HepG2 (cell line): ENCODE data around the gene ARMH1. TPM values are rescaled to one million over a fixed set of nuclear protein-coding genes. Genes with fewer than 3 reads are reported as not detected.

Experiments
- MAZ ChIP-seq, 2 experiments: sonication (generic) in 1 of 2; formaldehyde crosslinking in 1 of 2; IDR thresholded peaks; 2 replicates each; pipeline versions ENCODE4 v1.5.0 to v1.6.1; 2012 to 2020; ENCODE audit warnings: low read depth in 2 of 2, mild to moderate bottlenecking in 2 of 2, borderline replicate concordance in 1 of 2, improper control_type of control experiment in 1 of 2, low read length in 1 of 2, missing genetic modification reagents in 1 of 2, moderate library complexity in 1 of 2
- NR2F6 ChIP-seq, 2 experiments: IDR thresholded peaks; 2 replicates each; pipeline ENCODE4 v1.6.1; 2016; ENCODE audit warnings: antibody characterized with exemption in 1 of 2, mild to moderate bottlenecking in 1 of 2
- TEAD2 ChIP-seq: sonication (generic); formaldehyde crosslinking; IDR thresholded peaks from 2 replicates; pipeline ENCODE4 v1.9.0; 2021; ENCODE audit warnings: missing genetic modification reagents
- ZFYVE20 ChIP-seq: sonication (generic); formaldehyde crosslinking; IDR thresholded peaks from 2 replicates; pipeline ENCODE4 v1.8.0; 2023; ENCODE audit warnings: low read depth, mild to moderate bottlenecking, moderate library complexity, missing genetic modification reagents, borderline replicate concordance
- ZNF292 ChIP-seq: sonication (generic); formaldehyde crosslinking; IDR thresholded peaks from 2 replicates; pipeline ENCODE4 v1.8.1; 2022; ENCODE audit warnings: mild to moderate bottlenecking, low read depth, missing genetic modification reagents, borderline replicate concordance
- ZNF510 ChIP-seq: sonication (generic); formaldehyde crosslinking; IDR thresholded peaks from 2 replicates; pipeline ENCODE4 v1.4.0; 2020; ENCODE audit warnings: low read depth, mild to moderate bottlenecking, missing genetic modification reagents
- polyA plus RNA-seq, 8 experiments: library from polyadenylated mRNA; depleted of rRNA in 3 of 8; stranded (reverse) in 7 of 8; unstranded in 1 of 8; fragments of >200 nt; fragmentation: Illumina TruSeq in 4 of 8; extraction: Trizol in 4 of 8; gene quantifications; 2 replicates each; pipeline versions ENCODE4 v1.2.1 to v1.2.3, GENCODE V29; 2011 to 2016; ENCODE audit warnings: low read depth in 4 of 8, missing spikeins in 1 of 8, mixed read lengths in 1 of 8; ENCODE audit not compliant: insufficient read depth in 1 of 8
- total RNA-seq, 5 experiments: library from RNA; depleted of rRNA; stranded (reverse); fragments of >200 nt; fragmentation: Illumina TruSeq; extraction: Trizol; gene quantifications; 2 replicates each; pipeline ENCODE4 v1.2.3, GENCODE V29; 2016; ENCODE audit warnings: low read depth in 1 of 5
- TF ChIP-seq, protein P1 (sequence below): sonication (generic); formaldehyde crosslinking; IDR thresholded peaks from 2 replicates; pipeline ENCODE4 v1.5.0; 2020; ENCODE audit warnings: mild to moderate bottlenecking, missing genetic modification reagents, borderline replicate concordance
- TF ChIP-seq, protein P2 (sequence below): sonication (generic); formaldehyde crosslinking; IDR thresholded peaks from 2 replicates; pipeline ENCODE4 v1.4.0; 2020; ENCODE audit warnings: missing genetic modification reagents
- TF ChIP-seq, protein P3 (sequence below): sonication (generic); formaldehyde crosslinking; IDR thresholded peaks from 2 replicates; pipeline ENCODE4 v1.5.0; 2020; ENCODE audit warnings: mild to moderate bottlenecking, missing genetic modification reagents, borderline replicate concordance
- TF ChIP-seq, protein P4 (sequence below): sonication (generic); formaldehyde crosslinking; IDR thresholded peaks from 2 replicates; pipeline ENCODE4 v1.9.0; 2022; ENCODE audit warnings: missing genetic modification reagents, mild to moderate bottlenecking, borderline replicate concordance
- TF ChIP-seq, protein P5 (sequence below): sonication (generic); formaldehyde crosslinking; IDR thresholded peaks from 2 replicates; pipeline ENCODE4 v1.8.1; 2023; ENCODE audit warnings: mild to moderate bottlenecking, missing genetic modification reagents

The ARMH1 gene
- total and polyA plus RNA-seq, 2 of the 13 experiments (the other 11 are each of a cell fraction or from before 2014, with no cell fraction given): 0.69 TPM; not detected in 1

DNA sequence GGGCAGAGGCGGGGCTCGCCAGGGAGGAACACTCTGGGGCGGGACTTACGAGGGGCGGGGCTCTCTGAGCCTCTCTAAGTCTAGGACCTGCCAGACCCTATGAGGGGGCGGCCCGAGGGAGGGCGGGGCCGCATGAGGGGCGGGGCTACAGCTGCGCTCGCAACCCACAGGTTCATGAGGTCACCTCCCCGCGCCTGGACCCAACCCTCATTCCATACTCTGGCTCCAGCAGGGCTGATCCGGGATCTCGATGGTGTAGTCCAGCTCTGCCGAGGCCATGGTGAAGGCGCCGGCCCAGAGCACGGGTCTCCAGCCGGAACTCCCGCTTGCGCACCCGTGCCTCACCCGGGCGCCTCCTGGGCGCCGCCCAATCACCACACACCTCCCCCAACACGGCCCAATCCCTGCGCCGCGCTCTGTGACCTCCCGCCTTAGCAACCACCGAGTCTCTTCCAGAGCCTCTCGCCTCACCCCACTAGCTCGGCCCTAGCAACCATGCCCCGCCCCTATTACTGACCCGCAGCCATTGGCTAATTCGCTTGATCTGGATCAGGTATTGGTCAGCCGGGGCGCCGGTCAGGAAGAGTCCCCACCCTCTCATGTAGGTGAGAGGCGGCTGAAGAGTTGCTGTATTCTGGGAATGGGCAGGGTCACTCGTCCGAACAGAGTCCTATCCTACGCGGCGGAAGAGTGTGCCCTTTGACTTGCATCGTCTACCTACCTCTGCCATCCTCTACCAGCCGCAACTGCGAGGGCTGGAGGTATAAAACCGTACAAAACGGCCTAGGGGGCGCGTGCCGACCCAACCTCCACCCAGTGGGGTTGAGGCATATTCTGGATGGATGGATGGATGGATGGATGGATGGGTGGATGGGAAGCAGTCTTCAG lies at the start of gene ARMH1, which contains the start of gene TMEM53 (continued):
- TF ChIP-seq ZNF292 (CRISPR knock-in tag) (0 out of 2 replicates have a peak, but pooled peaks have one; percentile 17), ZFYVE20 (CRISPR knock-in tag) (no peak), MAZ (IDR thresholded peaks at IDR 0.05; ENCODE audit: borderline replicate concordance, low read depth, low read length) (no peak), MAZ (CRISPR knock-in tag; IDR thresholded peaks at IDR 0.05; ENCODE audit: low read depth) (peak; percentile 76), TEAD2 (no peak), ZNF510 (CRISPR knock-in tag) (no peak), NR2F6 (IDR thresholded peaks at IDR 0.05) (peak; percentile 18; the same call in 1 of the 2 replicates), NR2F6 (CRISPR knock-in tag; IDR thresholded peaks at IDR 0.05) (peak; percentile 35; the same call in 1 of the 2 replicates)
- TF ChIP-seq, protein P1, sequence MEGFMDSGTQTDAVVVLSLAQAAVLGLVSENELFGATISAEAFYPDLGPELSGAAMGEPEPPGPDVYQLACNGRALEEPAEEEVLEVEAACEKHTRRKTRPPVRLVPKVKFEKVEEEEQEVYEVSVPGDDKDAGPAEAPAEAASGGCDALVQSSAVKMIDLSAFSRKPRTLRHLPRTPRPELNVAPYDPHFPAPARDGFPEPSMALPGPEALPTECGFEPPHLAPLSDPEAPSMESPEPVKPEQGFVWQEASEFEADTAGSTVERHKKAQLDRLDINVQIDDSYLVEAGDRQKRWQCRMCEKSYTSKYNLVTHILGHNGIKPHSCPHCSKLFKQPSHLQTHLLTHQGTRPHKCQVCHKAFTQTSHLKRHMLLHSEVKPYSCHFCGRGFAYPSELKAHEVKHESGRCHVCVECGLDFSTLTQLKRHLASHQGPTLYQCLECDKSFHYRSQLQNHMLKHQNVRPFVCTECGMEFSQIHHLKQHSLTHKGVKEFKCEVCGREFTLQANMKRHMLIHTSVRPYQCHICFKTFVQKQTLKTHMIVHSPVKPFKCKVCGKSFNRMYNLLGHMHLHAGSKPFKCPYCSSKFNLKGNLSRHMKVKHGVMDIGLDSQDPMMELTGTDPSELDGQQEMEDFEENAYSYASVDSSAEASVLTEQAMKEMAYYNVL: peak; percentile 91
- TF ChIP-seq, protein P2, sequence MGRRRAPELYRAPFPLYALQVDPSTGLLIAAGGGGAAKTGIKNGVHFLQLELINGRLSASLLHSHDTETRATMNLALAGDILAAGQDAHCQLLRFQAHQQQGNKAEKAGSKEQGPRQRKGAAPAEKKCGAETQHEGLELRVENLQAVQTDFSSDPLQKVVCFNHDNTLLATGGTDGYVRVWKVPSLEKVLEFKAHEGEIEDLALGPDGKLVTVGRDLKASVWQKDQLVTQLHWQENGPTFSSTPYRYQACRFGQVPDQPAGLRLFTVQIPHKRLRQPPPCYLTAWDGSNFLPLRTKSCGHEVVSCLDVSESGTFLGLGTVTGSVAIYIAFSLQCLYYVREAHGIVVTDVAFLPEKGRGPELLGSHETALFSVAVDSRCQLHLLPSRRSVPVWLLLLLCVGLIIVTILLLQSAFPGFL (CRISPR knock-in tag): no peak
- TF ChIP-seq, protein P3, sequence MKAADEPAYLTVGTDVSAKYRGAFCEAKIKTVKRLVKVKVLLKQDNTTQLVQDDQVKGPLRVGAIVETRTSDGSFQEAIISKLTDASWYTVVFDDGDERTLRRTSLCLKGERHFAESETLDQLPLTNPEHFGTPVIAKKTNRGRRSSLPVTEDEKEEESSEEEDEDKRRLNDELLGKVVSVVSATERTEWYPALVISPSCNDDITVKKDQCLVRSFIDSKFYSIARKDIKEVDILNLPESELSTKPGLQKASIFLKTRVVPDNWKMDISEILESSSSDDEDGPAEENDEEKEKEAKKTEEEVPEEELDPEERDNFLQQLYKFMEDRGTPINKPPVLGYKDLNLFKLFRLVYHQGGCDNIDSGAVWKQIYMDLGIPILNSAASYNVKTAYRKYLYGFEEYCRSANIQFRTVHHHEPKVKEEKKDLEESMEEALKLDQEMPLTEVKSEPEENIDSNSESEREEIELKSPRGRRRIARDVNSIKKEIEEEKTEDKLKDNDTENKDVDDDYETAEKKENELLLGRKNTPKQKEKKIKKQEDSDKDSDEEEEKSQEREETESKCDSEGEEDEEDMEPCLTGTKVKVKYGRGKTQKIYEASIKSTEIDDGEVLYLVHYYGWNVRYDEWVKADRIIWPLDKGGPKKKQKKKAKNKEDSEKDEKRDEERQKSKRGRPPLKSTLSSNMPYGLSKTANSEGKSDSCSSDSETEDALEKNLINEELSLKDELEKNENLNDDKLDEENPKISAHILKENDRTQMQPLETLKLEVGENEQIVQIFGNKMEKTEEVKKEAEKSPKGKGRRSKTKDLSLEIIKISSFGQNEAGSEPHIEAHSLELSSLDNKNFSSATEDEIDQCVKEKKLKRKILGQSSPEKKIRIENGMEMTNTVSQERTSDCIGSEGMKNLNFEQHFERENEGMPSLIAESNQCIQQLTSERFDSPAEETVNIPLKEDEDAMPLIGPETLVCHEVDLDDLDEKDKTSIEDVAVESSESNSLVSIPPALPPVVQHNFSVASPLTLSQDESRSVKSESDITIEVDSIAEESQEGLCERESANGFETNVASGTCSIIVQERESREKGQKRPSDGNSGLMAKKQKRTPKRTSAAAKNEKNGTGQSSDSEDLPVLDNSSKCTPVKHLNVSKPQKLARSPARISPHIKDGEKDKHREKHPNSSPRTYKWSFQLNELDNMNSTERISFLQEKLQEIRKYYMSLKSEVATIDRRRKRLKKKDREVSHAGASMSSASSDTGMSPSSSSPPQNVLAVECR (CRISPR knock-in tag): peak; percentile 91
- TF ChIP-seq, protein P4, sequence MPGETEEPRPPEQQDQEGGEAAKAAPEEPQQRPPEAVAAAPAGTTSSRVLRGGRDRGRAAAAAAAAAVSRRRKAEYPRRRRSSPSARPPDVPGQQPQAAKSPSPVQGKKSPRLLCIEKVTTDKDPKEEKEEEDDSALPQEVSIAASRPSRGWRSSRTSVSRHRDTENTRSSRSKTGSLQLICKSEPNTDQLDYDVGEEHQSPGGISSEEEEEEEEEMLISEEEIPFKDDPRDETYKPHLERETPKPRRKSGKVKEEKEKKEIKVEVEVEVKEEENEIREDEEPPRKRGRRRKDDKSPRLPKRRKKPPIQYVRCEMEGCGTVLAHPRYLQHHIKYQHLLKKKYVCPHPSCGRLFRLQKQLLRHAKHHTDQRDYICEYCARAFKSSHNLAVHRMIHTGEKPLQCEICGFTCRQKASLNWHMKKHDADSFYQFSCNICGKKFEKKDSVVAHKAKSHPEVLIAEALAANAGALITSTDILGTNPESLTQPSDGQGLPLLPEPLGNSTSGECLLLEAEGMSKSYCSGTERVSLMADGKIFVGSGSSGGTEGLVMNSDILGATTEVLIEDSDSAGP: peak; percentile 68; the same call in 1 of the 2 replicates
- TF ChIP-seq, protein P5, sequence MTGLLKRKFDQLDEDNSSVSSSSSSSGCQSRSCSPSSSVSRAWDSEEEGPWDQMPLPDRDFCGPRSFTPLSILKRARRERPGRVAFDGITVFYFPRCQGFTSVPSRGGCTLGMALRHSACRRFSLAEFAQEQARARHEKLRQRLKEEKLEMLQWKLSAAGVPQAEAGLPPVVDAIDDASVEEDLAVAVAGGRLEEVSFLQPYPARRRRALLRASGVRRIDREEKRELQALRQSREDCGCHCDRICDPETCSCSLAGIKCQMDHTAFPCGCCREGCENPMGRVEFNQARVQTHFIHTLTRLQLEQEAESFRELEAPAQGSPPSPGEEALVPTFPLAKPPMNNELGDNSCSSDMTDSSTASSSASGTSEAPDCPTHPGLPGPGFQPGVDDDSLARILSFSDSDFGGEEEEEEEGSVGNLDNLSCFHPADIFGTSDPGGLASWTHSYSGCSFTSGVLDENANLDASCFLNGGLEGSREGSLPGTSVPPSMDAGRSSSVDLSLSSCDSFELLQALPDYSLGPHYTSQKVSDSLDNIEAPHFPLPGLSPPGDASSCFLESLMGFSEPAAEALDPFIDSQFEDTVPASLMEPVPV (CRISPR knock-in tag): no peak; the same call in 1 of the 2 replicates
